C1 segment of cervical spinal cord (tissue), 14 donors: ENCODE results near the gene MRPL54.

Source experiments
- DNase-seq, 14 donors: peaks; one replicate each; lab custom pipeline; 2025; lab: John Stamatoyannopoulos, UW

MRPL54 gene

GRCh38 chr19:3762501-3763459 is at the start of gene MRPL54:
MRPL54 (plus strand) TSS chr19:3762682; CDS start chr19:3762701, 19 bp downstream.
- DNase-seq: peak; percentile 99 to 100 (median 99)

- DNase-seq: no peak
Measured at GRCh38 chr19:3716147-3716668, 46.3 kb upstream of the MRPL54 start.

DNA sequence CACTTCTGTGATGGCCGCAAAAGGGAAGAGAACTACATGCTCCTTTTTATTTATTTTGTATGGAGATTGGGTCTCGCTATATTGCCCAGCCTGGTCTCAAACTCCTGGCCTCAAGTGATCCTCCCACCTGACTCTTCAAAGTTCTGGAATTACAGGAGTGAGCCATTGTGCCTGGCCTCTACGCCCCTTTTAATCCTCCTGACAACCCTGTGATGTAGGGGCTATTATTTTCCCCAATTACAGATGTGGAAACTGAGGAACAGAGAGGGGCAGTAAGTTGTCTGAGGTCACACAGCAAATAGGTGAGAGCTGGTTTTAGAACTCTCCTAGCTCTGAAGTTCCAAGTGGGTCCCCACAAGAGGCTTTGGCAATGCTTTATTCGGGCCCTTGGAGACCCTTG is 42.6 kb upstream of the MRPL54 start:
- DNase-seq: no peak

GRCh38 chr19:3720349-3720917 is 42.0 kb upstream of the MRPL54 start:
- DNase-seq: no peak

- peak in 9 of 14 donors; percentile 0 to 34 (median 19) for DNase-seq
Measured at GRCh38 chr19:3721131-3721886, 41.2 kb upstream of the MRPL54 start.

DNA sequence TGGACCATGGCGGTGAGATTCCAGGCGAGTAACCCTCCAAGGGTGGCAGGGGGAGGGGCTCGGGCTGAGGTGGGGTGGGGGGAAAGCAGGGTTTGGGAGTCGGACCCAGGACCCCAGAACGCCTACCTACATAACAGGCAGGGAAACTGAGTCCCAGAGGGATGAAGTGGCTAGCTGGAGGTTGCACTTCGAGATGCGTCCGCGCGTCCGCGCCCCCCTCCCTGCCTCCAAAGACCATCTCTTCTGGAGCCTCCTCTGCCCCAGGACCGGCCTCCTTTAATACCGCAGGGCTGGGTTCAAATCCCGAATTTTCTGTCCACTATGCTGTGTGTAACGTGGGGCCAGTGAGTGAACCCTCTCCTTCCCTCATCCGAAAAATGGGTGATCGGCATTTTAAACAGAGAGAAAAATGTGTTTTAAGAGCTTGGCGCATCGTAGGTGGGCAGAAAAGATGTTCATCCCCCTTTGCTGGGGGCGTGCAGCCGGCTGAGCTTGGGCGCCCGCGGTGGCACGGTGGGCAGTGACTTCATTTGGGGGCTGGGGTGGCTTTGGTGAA is 40.5 kb upstream of the MRPL54 start:
- no peak for DNase-seq

DNA sequence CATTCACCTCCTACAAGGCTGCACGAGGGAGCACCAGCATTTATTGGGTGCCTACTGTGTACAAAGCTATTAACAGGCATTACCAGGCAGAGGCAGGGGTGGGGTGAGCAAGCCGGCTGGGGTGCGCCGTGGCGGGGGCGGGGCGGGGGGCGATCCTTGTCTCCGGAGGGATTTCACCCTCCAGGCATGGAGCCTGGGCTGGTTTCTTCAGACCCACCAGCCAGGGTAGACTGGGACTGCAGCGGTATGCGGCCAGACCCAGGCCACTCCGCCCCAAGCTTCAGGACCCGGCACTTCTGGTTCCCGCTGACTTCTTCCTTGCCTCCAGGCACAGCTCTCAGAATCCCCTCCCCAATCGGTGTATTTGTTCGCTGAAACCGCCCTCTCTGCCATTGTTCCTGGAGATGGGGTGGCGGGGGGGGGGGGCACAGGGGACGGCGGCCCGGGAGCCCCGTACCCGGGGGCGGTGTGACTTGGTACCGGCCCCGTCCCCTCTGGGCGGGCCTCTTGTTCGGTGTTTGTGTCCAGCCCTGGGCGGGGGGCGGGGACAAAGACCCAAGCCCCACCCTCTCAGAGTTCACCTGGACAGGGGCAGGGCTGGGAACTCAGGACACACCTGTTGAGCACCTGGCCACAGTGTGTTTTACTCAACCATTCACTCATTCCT is 39.9 kb upstream of the MRPL54 start:
- no peak for DNase-seq

DNA sequence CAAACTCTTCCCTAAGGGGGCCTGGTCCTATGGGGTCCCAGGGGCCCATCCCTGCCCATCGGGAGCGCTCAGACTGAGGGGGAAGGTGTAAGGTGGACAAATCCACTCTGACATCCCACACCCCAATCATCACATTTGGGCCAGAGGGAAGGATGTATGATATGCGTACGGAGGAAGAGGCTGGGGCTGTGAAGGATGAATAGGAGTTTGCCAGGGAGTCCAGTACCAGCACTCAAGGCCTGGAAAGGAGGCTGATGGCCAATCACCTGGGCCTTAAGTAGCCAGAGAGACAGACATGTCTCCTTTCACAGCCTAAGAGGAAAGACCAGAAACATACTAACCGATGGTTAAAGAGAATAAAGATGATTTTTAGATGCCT is 39.4 kb upstream of the MRPL54 start:
- DNase-seq: no peak

GRCh38 chr19:3723883-3724282 is 38.6 kb upstream of the MRPL54 start:
- no peak for DNase-seq

GRCh38 chr19:3725121-3725520 is 37.4 kb upstream of the MRPL54 start:
- no peak for DNase-seq

DNA sequence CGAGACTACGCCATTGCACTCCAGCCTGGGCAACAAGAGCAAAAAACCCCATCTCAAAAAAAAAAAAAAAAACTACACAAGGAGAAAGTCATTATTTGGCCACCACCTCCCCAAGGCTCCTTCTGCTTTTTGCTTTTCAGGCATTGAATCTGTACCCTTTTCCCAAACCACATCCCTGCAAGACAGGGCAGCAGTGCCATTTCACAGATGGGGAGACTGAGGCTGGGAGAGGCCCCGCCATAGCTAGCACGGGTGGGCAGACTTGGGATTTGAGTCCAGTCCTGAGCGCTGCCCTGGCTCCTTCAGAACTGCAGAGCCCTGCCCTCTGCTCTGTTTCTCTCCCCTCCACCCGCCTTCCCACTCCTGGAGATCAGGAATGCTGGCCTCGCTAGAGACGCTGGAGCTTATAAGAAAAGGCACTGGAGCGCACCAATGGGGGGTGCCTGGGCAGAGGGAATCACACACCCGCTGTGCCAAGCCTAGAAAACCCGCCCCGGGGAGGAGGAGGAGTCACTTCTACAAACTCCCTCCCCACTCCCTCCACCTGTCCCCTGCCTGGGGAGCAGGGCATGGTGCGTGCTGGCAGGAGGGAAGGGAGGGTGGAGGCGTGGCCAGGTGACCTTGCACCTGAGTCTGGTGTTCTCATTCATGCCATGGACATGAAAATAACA is 36.7 kb upstream of the MRPL54 start:
- no peak for DNase-seq

- no peak for DNase-seq
Measured at GRCh38 chr19:3730457-3730958, 32.0 kb upstream of the MRPL54 start.

- no peak for DNase-seq
Measured at GRCh38 chr19:3732108-3732507, 30.4 kb upstream of the MRPL54 start.

DNA sequence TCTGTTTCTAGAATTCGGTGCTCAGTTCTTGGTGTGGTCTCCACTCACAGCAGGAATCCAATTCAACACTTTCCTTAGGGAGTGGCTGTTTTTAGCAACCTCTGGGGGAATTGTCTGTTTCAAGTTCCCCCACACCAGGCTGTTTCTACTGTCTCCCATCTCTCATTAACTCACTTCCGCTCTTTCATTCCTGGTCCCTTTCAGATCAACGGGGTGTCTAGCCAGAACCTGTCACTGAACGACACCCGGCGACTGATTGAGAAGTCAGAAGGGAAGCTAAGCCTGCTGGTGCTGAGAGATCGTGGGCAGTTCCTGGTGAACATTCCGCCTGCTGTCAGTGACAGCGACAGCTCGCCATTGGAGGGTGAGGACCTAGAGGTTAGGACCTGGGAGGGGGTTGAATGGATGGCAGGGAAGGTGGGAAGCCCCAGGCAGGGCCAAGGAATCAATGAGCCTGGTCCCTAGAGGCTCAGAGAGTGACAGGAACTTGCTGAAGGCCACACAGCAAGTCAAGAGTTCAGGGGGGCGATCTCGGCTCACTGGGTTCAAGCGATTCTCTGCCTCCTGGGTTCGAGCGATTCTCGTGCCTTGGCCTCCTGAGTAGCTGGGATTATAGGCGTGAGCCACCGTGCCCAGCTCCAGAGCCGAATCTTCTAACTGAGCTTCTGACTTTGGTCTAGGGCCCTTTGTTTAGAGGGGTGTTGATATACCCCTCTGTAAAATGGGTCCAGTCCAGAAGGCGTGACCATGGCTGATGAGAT is 28.8 kb upstream of the MRPL54 start:
- no peak for DNase-seq

DNA sequence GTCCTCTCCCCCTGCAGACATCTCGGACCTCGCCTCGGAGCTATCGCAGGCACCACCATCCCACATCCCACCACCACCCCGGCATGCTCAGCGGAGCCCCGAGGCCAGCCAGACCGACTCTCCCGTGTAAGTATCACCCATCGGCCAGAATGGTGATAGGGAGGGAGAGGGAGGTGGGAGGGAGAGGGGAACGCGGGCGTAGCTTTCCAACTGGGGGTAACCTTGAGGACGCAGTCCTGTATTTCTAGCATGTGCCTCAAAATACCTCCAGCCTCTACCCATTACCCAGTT is 28.2 kb upstream of the MRPL54 start:
- no peak for DNase-seq

DNA sequence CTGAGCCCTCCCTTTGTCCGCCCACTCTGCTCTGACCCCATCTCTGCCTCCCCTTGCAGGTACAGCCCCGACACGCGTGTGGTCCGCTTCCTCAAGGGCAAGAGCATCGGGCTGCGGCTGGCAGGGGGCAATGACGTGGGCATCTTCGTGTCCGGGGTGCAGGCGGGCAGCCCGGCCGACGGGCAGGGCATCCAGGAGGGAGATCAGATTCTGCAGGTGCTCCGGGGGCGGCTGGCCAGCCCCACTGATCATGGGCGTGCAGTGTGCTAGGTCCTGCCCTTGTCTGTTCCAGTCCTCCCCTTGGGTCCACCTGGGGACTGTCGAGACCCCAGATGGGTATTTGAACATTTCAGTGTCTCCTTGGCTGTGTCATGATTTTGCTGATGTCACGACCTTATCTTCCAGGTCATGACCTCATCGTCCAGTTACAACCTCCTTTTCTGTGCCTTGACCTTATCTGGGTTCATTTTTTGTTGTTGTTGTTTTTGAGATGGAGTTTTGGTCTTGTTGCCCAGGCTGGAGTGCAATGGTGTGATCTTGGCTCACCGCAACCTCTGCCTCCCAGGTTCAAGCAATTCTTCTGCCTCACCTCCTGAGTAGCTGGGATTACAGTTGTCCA is 26.3 kb upstream of the MRPL54 start:
- no peak for DNase-seq

DNA sequence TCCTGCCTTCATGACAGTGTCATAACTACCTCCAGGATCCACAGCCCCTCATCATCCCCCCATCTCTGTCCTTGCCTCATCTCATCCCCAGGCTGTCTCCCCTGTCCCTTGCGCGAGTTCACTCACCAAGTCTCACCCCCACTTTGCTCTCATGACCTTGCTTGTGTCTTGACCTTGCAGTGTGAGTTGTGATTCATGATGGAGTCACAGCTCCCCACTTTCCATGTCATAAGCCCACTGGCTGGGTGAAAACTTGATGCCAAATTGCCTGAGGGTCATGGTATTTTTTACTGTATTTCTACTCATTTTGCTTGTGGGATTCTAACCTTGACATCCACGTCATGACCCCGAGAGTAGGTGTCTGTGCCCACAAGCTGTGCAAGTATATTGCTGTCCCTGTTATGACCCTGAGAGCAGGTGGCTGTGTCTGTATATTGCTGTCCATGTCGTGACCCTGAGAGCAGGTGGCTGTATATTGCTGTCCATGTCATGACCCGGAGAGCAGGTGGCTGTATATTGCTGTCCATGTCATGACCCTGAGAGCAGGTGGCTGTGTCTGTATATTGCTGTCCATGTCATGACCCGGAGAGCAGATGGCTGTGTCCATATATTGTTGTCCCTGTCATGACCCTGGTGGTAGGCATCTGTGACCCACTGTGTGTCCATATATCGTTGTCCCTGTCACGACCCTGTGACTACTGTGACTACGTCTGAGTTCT is 24.8 kb upstream of the MRPL54 start:
- DNase-seq: no peak

DNA sequence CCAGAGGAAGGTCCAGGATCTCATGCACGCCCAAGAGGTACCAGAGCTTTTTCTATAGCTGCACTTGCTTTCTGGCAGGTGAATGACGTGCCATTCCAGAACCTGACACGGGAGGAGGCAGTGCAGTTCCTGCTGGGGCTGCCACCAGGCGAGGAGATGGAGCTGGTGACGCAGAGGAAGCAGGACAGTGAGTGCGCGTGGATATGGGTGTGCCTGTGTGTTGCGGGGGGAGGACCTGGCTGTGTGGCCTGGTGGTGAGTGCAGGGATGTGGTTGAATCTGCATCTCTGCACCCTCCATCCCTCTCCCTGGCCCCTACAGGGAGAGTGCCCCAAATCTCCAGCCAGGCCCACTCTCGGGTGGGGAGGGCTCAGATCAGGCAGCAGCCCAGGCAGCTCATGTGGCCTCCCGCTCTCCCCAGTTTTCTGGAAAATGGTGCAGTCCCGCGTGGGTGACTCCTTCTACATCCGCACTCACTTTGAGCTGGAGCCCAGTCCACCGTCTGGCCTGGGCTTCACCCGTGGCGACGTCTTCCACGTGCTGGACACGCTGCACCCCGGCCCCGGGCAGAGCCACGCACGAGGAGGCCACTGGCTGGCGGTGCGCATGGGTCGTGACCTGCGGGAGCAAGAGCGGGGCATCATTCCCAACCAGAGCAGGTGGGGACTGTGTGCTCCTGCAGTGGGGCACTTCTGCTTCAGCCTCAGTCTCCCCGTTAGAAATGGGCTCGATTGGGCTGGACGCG is 23.8 kb upstream of the MRPL54 start:
- no peak for DNase-seq
